ENCODE measurements around the gene LPAR6.
"Not testable (repeated sequence)": the region's sequence is repeated elsewhere in the genome, so short reads cannot be mapped to it uniquely, and the experiment has no call there.

Gene LPAR6, protein sequence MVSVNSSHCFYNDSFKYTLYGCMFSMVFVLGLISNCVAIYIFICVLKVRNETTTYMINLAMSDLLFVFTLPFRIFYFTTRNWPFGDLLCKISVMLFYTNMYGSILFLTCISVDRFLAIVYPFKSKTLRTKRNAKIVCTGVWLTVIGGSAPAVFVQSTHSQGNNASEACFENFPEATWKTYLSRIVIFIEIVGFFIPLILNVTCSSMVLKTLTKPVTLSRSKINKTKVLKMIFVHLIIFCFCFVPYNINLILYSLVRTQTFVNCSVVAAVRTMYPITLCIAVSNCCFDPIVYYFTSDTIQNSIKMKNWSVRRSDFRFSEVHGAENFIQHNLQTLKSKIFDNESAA

DNA sequence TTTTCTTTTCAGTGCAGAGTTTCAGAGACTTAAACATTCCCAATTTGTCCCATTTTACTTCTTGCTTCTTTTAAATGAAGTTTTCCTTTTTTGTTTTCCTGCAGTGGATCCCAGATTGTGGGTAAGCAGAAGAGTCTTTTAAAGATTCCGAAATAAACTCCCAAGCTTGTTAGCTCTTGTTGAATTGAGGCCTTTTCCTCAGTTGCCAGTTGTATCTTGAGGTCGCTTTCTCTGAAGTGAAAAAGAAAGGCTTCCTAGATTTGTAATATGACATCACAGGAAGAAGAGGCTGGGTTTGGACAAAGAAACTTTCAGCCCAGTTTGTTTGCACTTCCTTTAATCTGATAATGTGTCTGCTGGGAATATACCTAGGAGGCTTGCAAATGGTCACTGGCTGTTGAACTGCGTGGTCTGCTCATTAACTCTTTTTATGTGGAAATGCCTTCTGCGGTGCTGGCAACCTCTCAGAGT lies at the start of gene LPAR6:
Gene LPAR6 (minus strand): TSS at position 233 of the 471 bp plus-strand sequence. CDS start 690 bp downstream, outside the sequence.
- no peak for DNase-seq

DNA sequence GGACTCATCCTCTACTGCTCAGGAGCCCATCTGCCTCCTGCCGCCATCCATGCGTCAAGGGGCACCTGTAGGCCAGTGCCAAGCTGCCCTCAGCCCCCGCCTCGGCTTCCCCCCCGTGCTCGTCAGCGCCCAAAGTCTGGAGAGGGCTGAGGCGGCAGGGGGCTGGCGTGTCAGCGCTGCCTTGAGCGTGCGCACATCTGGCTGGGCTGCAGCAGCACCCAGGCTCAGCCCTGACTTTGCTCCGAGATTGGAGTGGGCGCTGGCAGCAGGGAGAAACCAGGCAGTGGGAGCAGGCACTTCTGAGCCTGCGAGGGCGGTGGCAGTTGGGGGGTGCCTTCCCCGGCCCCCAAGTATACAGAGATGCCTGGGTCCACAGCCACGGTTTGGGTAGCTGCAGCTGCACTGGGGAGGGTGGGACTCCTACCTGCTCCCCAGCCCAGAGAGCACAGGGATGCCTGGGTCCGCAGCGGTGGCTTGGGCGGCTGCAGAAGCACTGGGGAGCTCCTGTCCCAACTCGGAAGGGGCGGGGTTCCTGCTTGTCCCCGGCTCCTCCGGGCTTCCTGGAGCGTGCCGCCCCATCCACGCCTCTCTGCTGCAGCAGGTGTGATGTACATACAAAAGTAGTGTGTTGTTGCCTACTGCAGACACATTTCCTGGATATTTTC lies 44.8 kb upstream of the LPAR6 start:
- DNase-seq: no peak

DNA sequence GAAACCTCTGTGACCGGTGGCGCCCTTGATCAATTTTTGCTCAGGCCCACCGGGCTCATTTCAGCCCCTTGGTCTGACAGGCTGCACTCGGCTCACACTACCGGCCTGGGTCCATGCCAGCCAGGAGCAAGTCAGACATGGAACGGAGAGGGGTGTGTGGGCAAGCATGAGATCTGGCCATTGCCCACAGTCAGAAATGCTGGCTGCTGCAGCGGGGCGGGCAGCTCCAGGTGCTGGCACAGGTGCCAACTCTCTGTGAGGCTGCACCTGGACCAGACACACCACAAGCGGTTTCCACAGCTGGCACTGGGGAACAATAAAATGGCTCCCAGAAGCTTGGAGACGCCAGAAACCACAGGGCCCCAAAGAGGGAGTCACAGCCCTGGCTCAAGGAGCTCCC lies 43.6 kb upstream of the LPAR6 start:
- no peak for DNase-seq

DNA sequence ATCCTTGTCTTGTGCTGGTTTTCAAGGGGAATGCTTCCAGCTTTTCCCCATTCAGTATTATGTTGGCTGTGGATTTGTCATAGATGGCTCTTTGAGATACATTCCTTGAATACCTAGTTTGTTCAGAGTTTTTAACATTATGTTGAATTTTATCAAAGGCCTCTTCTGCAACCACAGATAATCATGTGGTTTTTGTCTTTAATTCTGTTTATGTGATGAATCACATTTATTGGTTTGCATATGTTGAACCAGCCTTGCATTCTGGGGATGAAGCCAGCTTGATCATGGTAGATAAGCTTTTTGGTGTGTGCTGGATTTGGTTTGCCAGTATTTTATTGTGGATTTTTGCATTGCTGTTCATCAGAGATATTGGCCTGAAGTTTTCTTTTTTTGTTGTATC lies 38.3 kb upstream of the LPAR6 start:
- not testable (repeated sequence) for DNase-seq

DNA sequence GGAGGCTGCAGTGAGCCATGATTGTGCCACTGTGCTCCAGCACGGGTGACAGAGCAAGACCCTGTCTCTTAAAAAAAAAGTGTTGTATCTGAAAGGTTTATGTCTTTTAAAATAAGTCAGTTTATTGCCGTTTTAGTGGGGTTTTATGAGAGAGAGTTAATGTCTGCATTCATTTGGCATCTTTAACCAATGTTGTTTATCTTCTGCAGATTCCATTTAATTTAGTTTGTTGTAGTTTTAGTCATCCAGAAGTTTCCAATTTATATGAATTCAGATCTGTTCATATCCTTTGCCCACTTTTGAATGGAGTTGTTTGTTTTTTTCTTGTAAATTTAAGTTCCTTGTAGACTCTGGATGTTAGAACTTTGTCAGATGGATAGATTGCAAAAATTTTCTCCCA lies 36.7 kb upstream of the LPAR6 start:
- no peak for DNase-seq

DNA sequence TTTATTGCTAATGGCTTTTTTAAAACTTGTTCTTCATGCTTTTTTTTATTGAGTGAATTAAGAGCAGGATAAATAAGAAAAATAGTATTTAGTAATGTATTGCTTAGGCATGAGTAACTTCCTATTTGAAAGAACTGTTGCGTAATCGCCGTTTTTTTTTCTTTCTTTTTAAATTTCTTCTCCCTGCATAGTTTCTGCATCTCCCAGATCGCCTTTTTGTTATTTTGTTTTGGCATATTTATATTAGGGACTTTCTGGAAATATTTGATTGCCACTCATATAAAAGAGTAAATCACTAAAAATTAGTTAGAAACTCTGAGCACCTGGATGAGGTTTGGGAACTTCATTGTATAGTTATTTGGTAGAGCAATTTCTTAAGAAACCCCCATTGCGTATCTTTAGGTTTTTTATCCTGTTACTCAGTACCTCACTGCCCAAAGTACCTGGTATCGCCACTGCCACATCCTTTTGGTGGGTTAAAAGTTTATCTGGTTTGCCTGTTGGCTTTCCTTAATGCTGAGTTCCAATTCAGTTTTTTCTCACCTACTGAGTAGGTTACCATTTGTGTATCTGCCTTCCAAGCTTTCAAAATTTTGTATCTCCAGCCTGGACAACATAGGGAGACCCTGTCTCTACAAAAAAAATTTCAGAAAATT lies 36.2 kb upstream of the LPAR6 start:
- no peak for DNase-seq

DNA sequence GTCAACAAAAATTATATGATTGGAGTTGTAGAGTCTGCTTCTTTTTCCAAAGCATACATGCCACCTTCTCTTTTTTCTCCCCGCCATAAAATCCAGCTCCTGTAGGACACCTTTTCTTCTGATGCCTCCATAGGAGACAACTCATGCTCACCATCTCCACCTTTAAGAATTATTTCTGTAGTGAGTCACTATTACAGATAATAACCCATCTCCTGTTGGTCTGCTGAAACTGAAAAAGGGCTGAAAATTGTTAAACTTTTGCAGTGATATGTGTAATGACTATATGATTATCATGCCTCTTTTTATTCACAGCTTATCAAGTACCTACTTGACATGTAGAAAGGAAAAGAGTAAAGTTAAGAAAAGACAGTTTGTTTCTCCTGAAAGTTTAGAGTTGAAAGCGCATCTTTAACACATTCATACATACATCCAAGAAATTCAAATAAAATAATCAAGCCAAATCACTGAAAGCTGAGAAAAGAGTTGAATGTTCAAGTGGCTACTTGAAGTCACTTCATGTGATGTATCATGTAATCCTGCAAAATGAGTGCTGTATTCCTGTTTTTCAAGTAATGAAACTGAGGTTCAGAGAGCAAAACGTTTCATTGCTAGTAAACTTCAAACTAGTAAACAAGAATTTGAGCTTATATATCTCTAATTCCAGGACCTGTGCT lies 35.5 kb upstream of the LPAR6 start:
- no peak for DNase-seq

DNA sequence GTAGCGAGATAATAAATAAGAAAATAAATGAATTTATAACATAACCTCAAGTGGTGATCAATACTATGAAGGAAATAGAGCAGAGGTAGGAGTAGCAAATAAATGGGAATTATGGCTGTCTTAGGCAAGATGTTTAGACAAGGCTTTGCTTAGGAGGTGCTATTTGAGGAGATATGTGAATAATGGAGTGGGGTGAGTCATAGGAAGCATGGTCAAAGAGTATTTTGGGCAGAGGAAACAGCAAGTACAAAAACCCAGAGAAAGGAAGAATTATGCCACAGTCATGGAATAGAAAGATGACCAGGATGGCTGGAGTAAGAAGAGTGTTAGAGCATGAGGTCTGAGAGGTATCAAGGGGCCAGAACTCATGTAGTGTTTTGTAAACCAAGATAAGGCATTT lies 33.6 kb upstream of the LPAR6 start:
- DNase-seq: no peak

DNA sequence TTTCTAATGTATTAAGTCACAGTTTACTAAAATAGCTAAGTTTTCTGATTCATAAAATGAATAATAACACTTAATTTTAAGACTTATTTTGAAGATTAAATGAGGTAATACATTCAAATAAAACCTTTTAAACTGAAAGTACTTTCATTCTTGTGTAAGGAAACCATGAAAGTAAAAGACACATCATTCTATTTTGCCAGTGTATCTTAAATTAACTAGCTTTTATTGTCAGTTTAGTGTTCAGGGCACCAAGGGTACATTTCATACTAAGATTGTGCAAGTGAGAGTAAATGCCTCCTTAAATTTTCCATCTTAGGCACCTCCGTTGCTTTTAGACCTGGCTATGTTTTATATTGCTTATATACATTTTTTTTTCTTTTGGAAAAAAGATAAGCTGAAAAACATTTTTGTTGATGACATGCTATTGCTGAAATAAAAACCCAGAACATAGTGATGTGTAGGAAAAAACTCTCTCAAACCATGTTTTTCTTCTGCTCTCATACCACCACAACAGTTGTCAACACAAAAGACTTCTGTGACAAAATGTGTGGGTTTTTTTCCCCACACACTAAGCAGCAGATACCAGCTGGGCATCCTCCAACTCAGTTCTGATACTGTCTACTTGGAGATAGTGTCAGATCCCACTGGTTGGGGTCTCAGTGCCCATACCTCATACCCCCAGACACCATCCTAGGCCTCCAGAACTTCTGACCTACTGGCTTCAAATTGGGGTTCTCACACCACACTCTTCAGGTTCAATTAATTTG lies 30.7 kb upstream of the LPAR6 start:
- DNase-seq: no peak

DNA sequence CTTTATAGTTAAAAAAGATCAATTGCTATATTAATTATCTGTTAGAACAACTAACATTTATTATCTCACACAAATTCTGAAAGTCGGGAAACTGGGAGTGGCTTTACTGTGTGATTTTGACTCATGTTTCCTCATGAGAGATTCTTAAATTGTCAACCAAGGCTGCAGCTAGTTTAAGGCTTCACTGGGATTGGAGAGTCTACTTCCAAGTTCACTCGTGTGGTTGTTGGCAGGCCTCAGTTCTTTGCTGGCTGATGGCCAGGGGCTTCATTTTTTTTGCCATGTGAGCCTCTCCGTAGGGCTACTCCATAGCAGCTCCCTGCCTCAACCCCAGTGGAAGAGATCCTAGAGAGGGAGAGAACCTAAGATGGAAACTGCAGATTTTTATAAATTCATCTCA lies 24.5 kb upstream of the LPAR6 start:
- no peak for DNase-seq

DNA sequence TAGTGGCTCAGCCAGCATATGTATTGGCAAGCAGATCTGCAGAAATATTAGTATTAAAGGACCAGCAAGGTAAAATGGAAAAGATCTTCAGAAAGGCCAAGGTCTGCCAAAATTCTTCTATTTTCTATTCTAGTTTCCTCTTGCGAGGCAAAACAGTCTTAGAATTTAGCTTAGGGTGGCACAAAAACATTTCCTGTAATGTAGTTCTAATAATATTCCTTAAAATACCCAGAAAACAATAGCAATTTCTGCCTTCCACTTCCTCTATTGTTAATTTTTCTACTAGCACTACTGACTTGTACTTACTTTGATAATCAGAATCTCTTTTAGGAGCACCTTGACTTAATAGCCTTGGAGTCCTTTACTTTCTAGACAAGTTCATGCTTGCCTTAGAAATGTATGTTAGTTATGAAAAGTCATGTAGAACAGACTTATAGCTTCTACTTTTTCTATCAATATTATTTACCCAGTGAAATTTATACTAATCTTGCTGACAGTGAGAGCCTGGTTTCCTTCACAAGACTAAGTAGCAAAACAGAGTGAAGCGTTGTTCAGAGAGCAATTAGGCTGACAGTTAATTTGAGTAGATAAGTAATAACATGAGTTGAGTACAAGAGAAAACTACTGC lies 23.9 kb upstream of the LPAR6 start:
- no peak for DNase-seq

DNA sequence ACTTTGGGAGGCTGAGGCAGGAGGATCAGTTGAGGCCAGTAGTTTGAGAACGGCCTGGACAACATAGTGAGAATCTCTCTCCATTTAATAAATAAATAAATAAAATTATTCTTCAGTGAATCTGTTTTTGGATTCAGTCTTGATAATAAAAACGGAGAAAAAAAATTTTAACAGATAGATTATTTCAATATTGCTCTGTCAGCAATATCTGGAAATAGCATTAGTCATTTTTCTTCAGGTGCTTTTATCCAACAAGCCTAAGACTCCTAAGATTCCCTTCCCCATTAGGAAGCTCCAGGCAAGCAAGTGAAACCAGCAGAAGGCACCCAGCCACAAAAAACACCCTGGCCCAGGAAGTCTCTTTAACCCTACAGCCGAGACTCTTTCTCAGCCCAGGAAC lies 21.3 kb upstream of the LPAR6 start:
- no peak for DNase-seq

DNA sequence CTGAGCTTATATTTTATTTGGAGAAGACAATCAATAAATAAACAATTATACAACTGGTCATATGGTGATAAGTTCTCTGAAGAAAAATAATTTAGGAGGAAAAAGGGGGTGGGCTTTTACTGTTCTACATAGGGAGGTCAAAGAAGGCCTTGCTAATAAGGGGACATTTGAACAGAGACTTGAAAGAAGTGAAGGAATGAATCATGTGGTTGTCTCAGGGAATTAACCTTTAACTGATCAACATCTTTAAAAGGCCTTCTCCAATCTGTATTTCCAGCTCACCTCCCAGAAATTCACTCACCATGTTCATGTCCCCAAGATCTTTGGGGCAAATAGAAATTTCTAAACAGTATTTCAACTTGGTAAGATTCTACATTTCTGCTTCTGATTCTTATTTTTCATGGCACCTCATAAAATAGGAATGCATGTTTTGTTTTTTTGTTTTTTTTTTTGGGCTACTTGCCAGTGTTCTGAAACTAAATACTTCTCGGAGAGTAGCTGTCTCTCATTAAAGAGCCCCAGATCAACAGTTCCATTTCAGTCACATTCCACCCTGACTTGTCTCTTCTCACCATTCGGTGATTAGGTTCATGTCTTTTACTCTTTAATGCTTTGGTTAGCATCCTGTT lies 19.2 kb upstream of the LPAR6 start:
- DNase-seq: no peak

DNA sequence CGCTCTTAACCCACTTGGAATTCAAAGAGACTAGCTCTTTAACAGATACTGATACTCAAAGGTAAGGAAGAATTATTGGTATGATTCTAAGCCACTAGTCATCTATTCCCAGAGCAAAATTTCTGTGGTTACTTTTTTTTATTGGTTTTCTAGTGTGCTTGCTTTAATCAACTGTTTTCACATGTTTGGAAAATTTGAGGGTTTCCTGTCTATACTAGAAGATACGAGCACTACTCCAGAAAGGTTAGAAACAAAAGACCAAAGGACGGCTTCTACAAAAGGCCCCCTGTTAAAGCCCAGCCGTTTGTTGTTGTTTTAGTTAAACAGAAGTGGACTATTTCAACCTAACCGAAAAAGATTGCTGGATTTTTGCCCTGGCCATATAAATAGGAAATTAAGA lies 18.5 kb upstream of the LPAR6 start:
- no peak for DNase-seq

DNA sequence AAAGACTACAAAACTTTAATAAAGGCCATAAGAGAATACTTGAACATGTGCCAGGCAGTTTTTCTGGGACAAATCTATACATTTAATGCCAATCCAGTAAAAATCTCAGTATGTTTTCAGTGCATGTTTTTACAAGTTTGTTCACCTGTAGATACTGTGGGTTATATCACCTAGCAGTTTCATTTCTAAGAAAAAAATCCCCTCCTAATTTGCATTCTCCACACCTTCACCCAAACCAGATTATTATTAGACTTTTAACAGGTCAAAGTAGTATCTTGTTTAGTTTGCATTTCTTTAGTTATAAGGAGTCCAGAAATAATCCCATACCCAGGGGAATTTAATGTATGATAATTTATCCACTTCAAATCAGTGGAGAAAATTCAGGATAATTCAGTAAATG lies 17.0 kb upstream of the LPAR6 start:
- no peak for DNase-seq

DNA sequence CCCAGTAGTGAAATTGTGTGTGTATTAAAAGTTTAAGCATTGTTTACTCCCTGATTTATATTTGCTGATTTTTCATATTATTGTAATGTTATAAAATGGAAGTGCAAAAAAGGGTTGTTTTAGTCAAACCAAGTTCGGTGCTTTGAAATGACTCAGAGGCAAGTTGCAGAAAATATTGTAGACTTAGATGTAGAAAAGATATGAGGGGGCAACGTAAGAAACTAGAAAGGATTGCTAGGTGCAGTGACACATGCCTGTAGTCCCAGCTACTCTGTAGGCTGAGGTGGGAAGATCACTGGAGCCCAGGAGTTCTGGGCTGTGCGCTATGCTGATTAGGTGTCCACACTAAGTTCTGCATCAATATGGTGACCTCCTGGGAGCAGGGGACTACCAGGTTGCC lies 16.1 kb upstream of the LPAR6 start:
- DNase-seq: no peak

DNA sequence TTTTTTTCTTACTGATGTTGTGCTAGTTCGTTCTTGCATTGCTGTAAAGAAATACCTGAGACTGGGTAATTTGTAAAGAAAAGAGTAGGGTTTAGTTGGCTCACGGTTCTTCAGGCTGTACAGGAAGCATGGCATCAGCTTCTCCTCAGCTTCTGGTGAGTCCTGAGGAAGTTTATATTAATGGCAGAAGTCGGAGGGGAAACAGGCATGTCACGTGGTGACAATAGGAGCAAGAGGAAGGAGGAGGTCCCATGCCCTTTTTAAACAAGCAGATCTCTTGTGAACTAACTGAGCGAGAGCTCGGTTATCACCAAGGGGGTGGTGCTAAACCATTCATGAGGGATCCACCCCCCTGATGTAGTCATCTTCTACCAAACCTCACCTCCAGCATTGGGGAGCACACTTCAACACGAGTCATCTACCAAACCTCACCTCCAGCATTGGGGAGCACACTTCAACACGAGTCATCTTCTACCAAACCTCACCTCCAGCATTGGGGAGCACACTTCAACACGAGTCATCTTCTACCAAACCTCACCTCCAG lies 13.9 kb upstream of the LPAR6 start:
- DNase-seq: not testable (repeated sequence)

DNA sequence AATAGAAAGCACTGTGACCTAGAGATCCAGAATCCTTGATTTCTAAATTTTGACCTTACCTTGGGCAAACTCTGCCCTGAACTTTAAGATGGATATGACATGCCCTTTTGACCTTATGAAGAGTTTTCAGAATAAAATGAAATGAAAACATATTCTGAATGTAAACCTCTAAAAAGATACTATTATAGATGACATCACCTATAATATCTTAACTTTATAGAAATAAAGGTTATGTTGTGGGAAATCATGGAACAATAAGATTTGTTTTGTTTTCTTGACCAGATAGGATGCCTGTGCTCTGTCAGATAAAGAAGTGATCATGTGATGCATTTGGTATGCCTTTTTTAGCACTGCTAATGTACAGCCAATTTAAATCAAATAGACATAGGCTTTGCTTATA lies 13.1 kb upstream of the LPAR6 start:
- DNase-seq: no peak

DNA sequence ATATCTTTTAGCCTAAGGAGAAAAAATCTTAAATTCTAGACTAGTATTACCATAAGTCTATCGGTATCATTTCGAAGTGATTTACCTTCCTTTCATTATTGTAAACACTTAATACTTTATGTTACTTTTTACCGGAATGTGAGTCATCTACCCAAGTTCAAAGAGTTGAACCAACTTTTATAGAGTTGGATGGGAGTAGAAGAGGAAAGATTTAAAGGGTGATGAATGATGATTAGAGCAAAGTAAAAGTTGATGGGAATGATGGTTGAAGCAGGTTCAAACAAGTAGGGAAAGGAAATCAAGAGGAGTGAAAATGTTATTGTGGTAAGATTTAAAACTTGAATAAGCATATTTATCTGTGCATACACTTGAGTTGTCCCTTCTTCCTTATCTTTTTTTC lies 11.3 kb upstream of the LPAR6 start:
- DNase-seq: no peak

DNA sequence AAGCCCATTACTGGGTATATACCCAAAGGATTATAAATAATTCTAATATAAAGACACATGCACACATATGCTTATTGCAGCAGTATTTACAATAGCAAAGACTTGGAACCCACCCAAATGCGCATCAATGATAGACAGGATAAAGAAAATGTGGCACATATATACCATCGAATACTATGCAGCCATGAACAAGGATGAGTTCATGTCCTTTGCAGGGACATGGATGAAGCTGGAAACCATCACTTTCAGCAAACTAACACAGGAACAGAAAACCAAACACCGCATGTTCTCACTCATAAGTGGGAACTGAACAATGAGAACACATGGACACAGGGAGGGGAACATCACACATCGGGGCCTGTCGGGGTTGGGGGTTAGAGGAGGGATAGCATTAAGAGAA lies 9.1 kb upstream of the LPAR6 start:
- not testable (repeated sequence) for DNase-seq

DNA sequence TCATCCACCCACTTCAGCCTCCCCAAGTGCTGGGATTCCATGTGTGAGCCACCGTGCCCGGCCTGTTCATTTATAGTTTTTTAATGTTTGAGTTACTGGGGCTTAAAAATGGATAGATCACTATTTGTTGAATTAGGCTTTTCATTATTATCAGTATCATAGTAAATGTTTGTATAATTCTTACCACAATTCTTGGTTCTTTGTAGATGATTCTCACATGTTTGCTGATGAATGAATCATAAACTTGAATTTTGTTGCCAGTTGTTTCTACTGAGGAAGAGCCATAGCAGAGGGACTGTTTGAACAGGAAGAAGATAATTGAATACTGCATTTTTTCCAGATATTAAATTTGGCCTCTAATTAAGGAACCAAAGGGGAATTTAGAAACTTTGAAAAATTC lies 2.6 kb upstream of the LPAR6 start:
- no peak for DNase-seq
